ENCODE data around the gene KCNG2.

KCNG2 gene

DNA sequence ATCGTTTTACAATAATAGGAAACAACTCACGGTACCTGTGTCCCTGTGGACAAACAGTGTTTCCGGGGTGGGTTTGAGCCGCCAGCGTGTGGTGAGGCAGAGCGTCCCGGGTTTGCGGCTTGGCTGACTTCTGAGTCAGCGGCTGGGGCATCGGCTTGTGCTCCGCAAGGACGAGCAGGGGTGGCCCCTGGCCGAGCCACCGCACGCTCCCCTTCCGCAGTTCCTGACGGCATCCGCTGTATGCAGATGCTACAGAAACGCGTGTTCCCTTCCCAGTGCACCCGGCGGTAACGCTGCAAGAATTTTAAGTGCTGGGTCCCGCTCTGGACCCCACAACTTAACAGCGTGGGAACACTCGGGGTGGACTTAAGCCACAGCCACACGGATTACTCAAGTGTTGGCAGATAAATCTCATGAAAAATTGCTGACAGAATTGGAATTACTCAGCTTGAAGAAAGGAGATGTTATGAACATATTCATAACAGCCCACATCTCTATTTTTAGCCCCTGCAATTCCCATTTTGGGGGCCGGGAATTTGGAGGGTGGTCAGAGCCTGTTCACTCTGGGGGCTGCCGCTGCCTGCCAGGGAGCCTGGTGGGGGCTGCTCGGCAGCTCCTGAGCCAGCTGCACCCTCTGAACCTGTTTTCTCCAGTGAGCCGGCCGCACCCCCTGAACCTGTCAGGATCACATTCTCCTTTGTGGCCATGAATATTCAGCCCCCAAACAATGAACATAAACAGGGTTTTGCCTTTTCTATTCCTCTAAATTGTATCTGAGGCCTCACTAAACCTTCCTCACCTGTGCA is 12.6 kb upstream of the KCNG2 start:
- DNase-seq (ENCODE audit: low read depth, low spot score): no peak

DNA sequence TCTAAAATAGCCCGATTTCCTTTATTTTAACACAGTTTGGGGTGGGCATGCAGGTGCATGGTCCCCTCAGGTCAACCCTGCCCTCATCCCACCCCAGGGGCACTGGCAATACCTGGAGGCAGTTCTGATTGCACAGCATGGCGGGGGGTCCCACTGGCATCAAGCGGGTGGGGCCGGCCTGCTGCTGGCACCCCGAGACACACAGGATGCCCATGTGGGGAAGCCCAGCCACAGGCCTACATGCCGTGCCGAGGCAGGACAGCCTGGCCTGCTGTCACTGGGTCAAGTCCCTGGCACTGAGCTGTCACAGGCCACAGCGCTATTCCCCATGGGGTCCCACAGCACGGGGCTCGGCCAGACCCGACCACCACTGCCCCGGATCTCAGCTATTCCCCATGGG is 11.9 kb upstream of the KCNG2 start:
- DNase-seq (ENCODE audit: low read depth, low spot score): no peak

DNA sequence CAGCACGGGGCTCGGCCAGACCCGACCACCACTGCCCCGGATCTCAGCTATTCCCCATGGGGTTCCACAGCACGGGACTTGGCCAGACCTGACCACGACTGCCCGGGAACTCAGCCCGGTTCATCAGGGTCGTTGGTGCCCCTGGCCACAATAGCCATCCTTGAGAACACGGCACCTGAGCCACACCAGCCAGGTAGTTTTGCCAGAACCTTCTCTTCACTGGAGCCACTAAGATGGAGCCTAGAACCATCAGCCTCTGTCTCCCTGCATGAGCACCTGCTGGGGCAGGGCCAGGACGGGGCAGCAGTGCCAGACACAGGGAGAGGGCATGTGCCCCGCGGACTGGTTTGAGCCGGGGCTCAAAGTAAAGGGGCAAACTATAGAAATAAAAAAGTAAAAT is 11.4 kb upstream of the KCNG2 start:
- DNase-seq (ENCODE audit: low read depth, low spot score): no peak

DNA sequence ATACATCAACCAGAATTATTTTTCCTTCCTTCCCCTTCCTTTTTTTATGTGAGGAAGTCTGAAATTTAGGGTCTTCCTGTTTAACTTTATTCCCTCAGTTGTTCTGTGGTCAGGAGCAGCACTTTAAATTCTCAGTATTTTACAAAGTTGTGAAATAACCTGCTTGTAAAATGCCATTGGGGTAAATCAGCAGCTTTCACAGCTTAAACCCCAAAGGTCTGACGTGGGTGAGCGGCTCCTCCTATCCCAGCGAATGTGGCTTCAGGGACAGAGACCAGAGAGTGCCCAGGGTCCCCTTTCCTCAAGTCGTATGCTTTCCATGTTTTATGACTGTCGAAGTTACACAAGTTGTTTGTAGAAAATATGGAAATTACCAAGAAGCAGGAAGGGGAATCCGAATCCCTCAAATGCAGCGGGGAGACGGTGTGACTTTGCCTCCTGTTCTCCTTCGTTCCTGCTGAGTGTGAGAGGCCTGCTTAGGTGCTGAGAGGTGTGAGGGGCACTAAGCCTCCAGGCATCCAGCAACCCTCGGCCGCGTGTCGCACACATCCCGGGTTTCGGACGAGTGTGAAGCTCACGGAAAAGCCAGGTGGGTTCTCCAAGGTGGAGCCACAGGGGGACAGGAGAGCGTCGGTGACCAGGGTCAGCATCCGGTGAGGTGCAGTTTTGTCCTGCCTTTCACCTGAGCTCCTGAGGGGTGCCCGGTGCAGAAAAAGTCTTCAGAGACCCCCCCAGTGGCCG is 10.8 kb upstream of the KCNG2 start:
- no peak for DNase-seq (ENCODE audit: low read depth, low spot score)

DNA sequence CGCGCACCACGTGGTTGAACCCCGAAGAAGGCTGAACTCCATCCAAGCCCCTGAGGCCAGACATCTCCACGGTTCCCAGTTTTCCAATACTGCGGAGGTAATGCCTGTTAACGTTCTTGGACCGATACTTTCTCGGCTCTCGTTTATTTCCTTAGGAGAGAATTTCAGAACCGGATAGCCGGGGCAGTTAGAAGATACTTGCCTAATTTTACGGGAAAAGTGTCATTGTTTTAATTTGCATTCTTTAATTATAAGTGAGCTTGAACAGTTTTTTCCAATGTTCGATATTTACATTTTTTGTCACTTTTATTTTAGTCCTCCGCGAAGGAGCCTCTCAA is 10.2 kb upstream of the KCNG2 start:
- no peak for DNase-seq (ENCODE audit: low read depth, low spot score)

DNA sequence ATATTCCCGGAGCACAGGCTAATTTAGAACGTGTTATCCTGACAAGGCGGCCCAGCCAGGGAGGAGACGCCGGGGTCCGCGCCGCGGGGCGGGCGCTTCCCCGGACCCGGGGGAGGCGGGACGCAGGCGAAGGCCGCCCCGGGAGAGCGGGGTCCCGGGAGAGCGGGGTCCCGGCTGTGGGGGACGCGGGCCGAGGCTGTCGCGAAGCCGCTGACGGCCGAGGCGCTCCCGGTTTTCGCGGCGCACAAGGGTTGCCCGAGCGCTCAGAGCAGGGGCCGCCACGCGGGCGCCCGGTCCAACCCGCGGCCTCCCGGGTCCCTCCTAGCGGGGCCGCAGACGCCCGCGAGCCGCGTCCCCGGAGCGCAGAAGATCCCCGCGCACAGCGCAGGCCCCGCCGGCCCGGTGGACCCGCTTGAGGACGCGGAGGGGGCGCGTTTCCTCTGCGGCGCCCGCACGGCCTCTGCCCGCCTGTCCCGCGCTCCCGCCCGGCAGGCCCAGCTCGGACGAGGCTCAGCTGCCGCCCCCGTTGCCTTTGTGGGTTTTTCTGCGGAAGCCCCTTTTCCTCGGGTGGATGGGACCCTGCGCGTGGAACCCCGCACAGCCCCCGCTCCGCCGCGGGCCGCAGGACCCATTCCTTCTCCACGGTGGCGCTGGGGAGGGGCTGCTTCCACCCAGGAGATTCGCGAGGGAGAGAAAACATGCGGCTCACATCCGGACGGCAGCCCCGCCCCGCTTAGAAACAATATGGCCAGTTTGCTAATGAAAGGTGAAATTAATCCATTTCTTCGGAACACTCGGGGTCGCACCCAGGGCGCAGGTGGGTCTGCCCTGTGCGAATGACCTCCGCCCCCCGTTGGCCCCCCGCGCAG is 9.6 kb upstream of the KCNG2 start:
- DNase-seq (ENCODE audit: low read depth, low spot score): no peak

DNA sequence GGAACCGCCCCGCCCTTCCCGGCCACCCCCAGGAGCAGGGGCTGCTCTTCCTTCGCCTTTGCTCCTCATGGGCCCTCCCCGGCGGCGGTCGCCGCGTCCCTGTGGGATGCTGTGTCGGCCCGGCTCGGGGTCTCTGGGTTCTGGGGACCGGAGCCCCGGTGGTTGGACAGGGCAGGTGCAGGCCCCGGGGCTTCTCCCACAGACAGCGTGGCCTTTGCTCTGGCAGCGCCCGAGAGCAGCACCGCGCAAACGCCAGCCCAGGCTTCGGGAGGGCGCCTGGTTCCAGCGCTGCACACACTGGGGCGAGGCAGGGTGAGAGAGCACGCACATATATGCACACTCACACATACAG is 9.0 kb upstream of the KCNG2 start:
- DNase-seq (ENCODE audit: low read depth, low spot score): no peak

DNA sequence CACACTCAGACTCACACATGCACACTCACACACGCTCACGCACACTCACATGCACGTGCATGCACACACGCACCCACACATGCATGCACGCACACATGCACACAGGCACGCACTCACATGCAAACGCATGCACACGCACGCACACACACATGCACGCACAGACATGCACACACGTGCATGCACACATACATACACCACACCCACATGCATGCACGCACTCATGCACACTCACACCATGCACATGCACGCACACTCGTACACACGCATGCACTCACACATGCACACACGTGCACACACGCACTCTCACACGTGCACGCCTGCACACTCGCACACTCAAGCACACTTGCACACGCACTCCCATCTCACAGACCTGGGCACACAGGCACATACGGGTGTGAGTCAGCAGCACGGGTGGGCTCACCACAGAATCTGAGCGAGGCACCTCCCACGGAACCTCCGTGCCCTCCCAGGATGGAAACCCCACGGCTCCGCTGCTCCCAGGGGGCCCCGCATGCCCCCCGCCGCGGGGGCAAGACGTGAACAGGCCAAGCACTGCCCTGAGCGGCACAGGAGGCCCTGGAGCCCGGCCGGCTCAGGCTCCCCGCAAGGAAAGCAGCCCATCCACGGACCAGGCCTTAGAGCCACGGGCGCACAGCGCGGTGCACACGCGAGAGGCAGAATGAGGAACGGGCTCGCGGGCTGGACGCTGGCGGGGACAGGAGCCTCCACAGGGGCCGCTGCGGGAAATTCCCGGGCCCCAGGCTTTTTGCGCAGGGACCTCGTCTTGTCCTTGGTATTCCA is 8.4 kb upstream of the KCNG2 start:
- DNase-seq (ENCODE audit: low read depth, low spot score): no peak

DNA sequence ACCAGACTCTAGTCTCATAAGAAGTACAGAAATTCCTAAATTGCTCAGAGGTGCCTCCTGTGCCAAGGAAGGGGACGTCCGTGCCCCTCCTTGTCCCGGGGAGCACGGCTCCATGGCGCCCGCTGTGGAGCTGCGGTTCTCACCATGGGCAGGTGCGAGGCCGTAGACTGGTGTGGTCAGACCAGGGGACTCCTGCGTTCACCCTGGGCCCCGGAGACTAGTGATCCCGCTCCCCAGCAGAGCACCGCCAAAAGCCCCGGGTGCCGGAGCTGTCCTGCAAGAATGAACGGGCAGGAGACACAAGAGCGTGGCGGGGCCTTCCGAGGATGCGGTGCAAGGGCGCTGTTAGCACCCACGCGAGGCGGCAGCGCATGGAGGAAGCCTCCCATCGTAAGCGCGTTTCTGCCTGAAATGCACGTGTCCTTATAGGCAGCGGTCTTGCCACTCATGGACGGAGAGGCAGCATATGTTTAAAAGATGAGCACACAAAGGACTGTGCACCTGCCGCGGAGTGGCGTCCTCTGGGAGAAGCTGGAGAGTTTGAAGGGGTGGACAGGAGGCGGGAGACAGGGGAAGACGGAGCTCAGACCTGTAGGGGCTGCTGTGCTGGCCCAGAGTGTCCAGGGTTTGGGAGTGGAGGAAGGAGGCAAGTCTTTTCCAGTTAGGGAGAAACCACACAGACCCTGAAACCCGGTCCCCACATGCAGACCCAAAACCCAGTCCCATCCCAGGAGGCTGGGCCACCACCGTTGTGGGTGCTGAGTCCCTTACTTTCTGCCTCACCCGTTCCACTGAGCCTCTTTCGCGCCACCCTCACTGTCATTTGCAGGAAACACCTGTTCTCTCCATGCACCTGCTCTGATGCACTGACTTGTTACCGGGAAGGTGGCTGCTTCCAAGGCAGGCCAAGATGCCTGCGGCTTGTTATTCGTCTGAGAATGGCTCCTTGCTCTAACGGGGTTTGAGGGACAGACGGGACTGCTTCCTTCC is 7.5 kb upstream of the KCNG2 start:
- no peak for DNase-seq (ENCODE audit: low read depth, low spot score)

DNA sequence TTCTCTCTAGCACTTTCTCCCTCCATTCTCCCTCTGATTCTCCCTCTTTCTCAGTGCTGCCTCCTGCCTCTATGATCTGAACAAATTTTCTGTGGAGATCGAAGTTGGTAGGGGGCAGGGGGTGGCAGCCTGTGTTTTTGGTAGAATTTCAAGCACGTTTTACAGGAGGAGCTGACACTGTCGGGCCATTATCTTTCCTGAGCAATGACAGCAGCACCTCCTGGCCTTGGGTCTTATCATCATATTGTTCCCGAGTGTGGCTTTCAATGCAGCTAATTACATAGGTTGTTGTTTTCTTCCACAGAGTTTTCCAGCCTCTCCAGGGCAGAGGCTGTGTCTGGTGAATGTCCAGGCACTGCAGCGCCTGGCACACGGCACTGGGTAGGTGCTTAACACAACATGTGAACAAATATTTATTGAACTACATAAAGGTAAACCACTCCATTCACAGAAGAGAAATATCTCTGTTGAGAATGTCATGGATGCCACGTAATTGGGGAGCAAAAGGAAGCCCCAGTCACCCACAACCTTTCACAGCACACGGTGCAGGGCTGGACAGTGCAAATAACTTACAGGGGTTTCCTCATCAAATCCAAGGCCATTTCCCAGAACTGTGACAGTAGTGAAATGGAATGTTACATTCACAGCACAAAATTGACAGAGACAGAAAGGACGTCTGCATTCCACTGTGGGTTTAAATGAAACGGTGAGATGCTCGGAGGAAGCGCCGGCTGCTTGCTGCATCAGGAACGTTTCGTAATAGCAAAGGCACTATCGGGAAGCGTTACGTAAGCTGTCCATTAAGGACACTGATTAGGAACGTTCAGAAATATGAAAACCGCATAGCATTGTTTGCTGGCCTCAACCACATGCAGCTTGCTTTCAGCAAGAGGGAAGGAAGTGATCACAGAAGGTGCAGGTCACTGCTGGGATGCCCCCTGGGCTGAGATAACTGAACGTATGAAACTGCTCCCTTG is 6.5 kb upstream of the KCNG2 start:
- DNase-seq (ENCODE audit: low read depth, low spot score): no peak

DNA sequence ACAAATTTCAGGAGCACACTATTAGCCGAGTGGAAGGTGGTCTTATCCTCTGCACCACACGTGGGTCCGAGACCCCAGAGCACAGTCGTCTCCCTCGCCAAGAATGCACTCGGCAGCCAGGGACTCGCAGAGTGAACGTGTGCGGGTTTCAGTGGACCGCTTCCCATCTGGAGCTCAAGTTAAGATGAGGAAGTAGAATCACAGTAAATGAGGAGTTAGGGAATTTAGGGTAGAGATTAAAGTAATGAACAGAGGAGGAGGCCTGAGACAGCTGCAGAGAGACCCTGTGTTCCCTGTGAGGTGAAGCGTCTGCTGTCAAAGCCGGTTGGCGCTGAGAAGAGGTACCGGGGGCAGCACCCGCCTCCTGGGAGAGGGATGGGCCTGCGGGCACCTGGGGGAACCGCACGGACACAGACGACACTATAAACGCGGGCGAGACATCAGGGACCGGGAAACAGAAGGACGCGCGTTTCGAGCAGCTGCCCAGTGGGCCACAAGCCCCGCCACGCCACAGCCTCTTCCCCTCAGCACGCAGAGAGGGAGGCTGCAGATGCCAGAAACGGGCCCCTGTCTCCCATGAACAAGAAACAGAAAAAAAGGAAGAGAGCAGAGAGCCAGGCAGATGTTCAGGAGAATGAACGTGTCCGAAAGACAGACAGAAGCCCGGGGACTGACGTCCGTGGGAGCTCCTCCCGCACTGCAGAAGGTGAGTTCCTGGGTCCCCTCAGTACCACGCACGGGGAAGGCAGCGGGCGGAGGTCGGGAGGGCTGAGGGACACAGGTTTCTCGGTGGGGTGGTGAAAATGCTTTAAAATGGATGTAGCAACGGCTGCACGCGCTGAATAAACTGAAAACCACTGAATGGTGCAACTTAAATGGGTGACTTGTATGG is 5.4 kb upstream of the KCNG2 start:
- no peak for DNase-seq (ENCODE audit: low read depth, low spot score)

DNA sequence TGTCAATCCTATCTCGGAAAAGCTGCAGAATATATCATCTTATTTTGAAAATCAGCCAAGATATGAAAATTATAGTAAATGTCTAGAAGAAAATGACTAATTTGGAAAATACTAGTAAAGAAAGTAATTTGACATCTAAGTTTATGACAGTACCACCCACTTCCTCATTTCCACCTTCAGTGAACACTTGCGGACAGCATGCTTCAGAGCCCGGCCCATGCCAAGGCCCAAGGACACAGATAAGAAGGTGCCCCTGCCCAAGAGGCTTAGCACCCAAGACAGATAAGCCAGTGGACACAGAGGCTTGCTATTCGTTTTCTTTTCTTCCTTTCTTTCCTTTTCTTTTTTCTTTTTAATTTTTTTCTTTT is 4.8 kb upstream of the KCNG2 start:
- DNase-seq (ENCODE audit: low read depth, low spot score): no peak

DNA sequence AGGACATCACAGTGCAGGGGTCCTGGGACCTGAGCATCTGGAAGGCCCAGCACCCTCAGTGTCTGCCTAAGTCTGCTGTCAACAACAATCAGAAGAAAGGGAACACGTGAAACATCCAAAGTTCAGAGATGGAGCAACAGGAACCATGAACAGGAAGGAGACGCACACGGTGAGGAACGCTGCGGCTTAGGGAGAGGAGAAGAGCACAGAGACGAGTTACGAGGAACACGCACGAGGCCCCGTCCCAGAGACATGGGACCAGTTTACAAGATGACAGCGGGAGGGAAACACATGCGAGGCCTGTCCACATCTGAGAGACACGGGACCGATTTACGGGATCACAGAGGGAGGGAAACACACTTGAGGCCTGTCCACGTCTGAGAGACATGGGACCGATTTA is 2.9 kb upstream of the KCNG2 start:
- no peak for DNase-seq (ENCODE audit: low read depth, low spot score)

DNA sequence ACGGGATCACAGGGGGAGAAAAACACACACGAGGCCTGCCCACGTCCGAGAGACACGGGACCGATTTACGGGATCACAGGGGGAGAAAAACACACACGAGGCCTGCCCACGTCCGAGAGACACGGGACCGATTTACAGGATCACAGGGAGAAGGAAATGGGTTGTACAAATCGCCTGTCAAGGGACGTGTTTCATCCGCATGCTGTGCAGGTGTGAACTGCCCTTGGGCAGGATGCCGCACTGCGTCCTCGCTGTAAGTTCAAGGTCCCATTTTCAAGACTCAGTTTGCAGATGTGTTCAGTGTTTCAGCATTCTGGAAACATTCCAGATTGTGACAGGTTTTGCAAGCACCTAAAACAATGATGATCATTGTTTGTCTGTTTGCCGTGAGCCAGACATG is 2.3 kb upstream of the KCNG2 start:
- no peak for DNase-seq (ENCODE audit: low read depth, low spot score)

DNA sequence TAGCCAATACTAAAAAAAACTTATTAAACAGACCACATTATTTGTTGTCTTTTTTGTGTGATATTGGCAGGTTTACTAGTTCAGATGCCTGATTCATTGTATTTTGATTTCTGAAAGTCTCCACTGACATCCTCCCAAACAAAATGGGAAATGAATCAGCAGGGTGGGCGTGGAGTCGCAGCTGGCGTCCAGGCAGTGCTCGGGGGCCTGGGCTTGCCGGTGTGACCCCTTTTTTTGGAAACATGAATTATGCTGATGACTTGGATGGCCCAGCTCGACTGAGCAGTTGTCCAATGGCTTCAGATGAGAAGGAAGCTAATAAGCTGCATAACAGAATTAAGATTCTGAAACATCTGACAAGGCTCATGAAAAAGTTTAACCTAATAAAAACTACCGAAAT is 1.7 kb upstream of the KCNG2 start:
- DNase-seq (ENCODE audit: low read depth, low spot score): no peak

DNA sequence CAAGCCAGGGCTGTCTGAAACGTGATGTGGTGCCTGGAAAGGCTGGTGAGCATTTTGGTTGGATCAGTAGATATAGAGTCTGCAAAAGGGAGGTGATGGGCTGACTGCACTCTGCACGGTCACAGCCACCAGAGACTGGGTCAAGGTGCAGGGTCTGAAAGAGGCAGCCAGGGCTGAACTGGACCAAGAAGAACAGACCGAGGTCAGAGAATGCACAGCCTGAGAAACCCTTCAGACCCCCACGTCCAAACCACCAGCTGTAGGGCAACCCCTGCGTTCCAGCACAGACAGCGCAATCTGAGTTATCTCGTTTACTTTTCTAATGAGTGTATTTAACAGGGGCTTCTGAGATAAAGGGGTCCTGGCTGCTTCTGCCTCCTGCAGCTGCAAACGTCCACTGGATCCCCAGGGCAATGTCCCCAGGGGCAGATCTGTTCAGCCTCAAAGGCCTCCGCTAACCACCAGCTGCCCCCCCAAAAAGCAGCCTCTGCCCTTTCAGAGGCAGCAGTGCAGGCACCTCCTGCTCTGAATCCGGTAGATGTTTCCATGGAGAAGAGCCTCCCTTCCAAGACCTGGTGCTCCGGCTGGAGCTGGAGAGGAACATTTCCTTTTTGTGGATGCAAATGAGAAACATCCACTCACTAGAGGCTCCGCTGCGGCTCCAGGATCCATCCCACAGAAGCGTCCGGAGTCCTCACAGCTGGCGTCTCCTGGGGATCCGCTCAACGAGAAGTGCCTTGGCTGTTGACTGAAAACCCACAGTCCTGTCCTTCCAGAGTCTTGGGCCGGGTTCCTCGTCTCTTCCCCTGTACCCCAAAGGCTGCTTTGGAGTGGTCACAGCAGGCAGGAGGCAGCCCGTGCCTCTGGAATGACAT is 970 bp upstream of the KCNG2 start:
- DNase-seq (ENCODE audit: low read depth, low spot score): no peak

DNA sequence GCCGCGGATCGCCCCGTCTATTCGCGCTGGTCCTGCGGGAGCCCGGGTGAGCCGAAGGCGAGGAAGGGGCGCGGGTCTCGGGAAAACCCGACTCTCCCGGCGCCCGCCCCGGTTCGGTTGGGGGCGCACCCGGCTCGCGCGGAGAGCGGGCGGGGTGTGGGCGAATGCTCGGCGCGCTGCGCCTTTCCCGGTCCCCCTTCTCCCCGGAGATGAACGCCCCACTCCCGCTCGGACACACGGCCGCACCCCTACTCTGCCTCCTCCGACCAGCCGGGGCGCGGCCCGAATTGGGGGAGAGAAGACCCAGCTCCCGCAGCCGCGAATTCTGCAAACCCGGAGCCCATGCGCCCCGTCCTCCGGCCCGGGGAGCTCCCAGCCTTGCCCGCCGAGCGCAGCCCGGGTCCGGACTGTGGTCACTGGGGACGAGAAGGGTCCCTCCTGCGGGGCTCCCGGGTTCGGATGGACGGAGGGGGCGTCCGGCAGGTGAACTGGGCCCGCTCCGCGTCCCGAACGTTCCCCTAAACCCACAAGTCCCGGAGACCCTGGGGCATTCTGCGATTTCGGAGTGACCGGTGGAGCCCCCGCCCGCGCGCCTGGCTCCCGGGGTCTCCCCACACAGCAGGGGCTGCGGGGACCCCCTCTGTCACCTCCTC is 734 bp downstream of the KCNG2 start:
- no peak for DNase-seq (ENCODE audit: low read depth, low spot score)

All from activated CD4-positive, CD25-positive, alpha-beta regulatory T cell treated with anti-CD3 and anti-CD28 coated beads, Interleukin-2, amount 50 U/mL, for 16 hours (primary cell).